Mesenchymal stem cell (in vitro differentiated cells and primary cell): ENCODE results near the gene CSN2.

Experiments used
- DNase-seq: peaks from one replicate; pipeline ENCODE4 v3.0.0-alpha.2; 2013
- H2AFZ ChIP-seq: one replicate; pipeline ENCODE4 v1.6.1; 2013; ENCODE audit warnings: low read depth, mild to moderate bottlenecking, control low read depth, inconsistent platforms, low read length, moderate library complexity
- H2AK5ac ChIP-seq: 2 replicates; pipeline ENCODE4 v1.6.1; 2013; ENCODE audit warnings: low read length, moderate library complexity, mild to moderate bottlenecking, inconsistent platforms; ENCODE audit not compliant: severe bottlenecking
- H2BK120ac ChIP-seq: one replicate; pipeline ENCODE4 v1.6.1; 2013; ENCODE audit warnings: low read depth, mild to moderate bottlenecking, inconsistent platforms, low read length, moderate library complexity
- H2BK12ac ChIP-seq, 2 experiments: one replicate each; pipeline ENCODE4 v1.6.1; 2013; ENCODE audit warnings: inconsistent platforms in 2 of 2, low read length in 2 of 2, mild to moderate bottlenecking in 2 of 2, moderate library complexity in 2 of 2, control low read depth in 1 of 2
- H2BK15ac ChIP-seq: one replicate; pipeline ENCODE4 v1.6.1; 2013; ENCODE audit warnings: mild to moderate bottlenecking, low read depth, inconsistent platforms; ENCODE audit not compliant: poor library complexity, severe bottlenecking
- H2BK5ac ChIP-seq: 2 replicates; pipeline ENCODE4 v1.6.1; 2013; ENCODE audit warnings: low read depth, mild to moderate bottlenecking, low read length, control low read depth, inconsistent platforms; ENCODE audit not compliant: poor library complexity, severe bottlenecking
- H3K14ac ChIP-seq, 2 experiments: one replicate each; pipeline ENCODE4 v1.6.1; 2013; ENCODE audit warnings: inconsistent platforms in 2 of 2, low read length in 2 of 2, control low read depth in 1 of 2, mild to moderate bottlenecking in 1 of 2, moderate library complexity in 1 of 2
- H3K18ac ChIP-seq, 2 experiments: one replicate each; pipeline ENCODE4 v1.6.1; 2013; ENCODE audit warnings: inconsistent platforms in 2 of 2, low read length in 2 of 2, control low read depth in 1 of 2, low read depth in 1 of 2, mild to moderate bottlenecking in 1 of 2
- H3K23ac ChIP-seq, 2 experiments: one replicate each; pipeline ENCODE4 v1.6.1; 2013; ENCODE audit warnings: inconsistent platforms in 2 of 2, low read length in 2 of 2, mild to moderate bottlenecking in 2 of 2, moderate library complexity in 2 of 2, control low read depth in 1 of 2
- H3K27ac ChIP-seq: 2 replicates; pipeline ENCODE4 v1.5.1; 2013; ENCODE audit warnings: mild to moderate bottlenecking, moderate library complexity, low read length, control low read depth, inconsistent platforms; ENCODE audit not compliant: poor library complexity, severe bottlenecking
- H3K27me3 ChIP-seq, 2 experiments: 2 replicates each; pipeline versions ENCODE4 v1.6.1 to v1.7.0; 2013; ENCODE audit warnings: low read length in 2 of 2, mild to moderate bottlenecking in 2 of 2, moderate library complexity in 2 of 2, control low read depth in 1 of 2, inconsistent platforms in 1 of 2; ENCODE audit not compliant: control insufficient read depth in 1 of 2, insufficient read depth in 1 of 2
- H3K36me3 ChIP-seq, 2 experiments: 2 replicates each; pipeline versions ENCODE4 v1.6.1 to v1.7.0; 2013; ENCODE audit warnings: low read length in 2 of 2, control low read depth in 1 of 2, inconsistent platforms in 1 of 2, low read depth in 1 of 2, mild to moderate bottlenecking in 1 of 2; ENCODE audit not compliant: insufficient read depth in 2 of 2, control insufficient read depth in 1 of 2
- H3K4ac ChIP-seq, 2 experiments: one replicate each; pipeline ENCODE4 v1.6.1; 2013; ENCODE audit warnings: inconsistent platforms in 2 of 2, low read length in 2 of 2, mild to moderate bottlenecking in 2 of 2, moderate library complexity in 2 of 2, control low read depth in 1 of 2, low read depth in 1 of 2
- H3K4me1 ChIP-seq: 2 replicates; pipeline ENCODE4 v1.6.1; 2013; ENCODE audit warnings: low read depth, low read length, control low read depth; ENCODE audit not compliant: control insufficient read depth, insufficient read depth
- H3K4me2 ChIP-seq: 2 replicates; pipeline ENCODE4 v1.6.1; 2013; ENCODE audit warnings: low read length, mild to moderate bottlenecking, inconsistent platforms; ENCODE audit not compliant: poor library complexity, severe bottlenecking
- H3K4me3 ChIP-seq, 2 experiments: 2 replicates each; pipeline versions ENCODE4 v1.5.1 to v1.7.0; 2013; ENCODE audit warnings: low read length in 2 of 2, mild to moderate bottlenecking in 2 of 2, control low read depth in 1 of 2, low read depth in 1 of 2; ENCODE audit not compliant: insufficient read depth in 1 of 2
- H3K79me1 ChIP-seq: replicated peaks from 2 replicates; pipeline ENCODE4 v1.6.1; 2013; ENCODE audit warnings: mild to moderate bottlenecking, control low read depth, low read length, inconsistent platforms; ENCODE audit not compliant: poor library complexity, severe bottlenecking
- H3K9ac ChIP-seq: 2 replicates; pipeline ENCODE4 v1.7.0; 2013; ENCODE audit warnings: mild to moderate bottlenecking, low read length, moderate library complexity
- H3K9me3 ChIP-seq: 2 replicates; pipeline ENCODE4 v1.7.0; 2013; ENCODE audit warnings: mild to moderate bottlenecking, low read length; ENCODE audit not compliant: control insufficient read depth
- H4K8ac ChIP-seq: one replicate; pipeline ENCODE4 v1.6.1; 2013; ENCODE audit warnings: inconsistent platforms, mild to moderate bottlenecking, low read length, moderate library complexity
- H4K91ac ChIP-seq: one replicate; pipeline ENCODE4 v1.6.1; 2013; ENCODE audit warnings: mild to moderate bottlenecking, low read length, inconsistent platforms
- WGBS: methylation state at CpG from one replicate; pipeline ENCODE4 v1.1.7; 2013; ENCODE audit warnings: mixed read lengths; 5-methylcytosine and 5-hydroxymethylcytosine counted together

CSN2 gene

DNA sequence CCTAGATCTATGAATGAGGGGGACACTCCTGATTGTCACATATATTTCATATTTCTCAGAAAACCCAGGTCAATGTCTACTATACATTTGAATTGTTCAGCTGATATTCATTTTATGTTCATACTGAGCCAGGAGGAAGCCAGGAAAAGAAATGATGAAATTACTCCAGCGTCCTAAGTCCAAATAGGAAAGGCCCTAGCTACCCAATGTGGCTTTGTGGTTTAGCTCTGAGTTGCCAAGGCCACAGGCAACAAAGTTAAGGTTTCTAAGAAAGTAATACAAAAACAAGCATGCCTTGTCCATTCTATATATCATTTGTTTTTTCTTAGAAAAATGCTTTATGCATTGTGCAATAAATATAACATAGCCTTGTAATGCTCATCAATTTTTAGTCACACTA, 4.5 kb upstream of the CSN2 start:
- Histone ChIP-seq H3K79me1 (no peaks in the 10 kb centered on the region), H3K14ac (no peak overlapping the region), H4K8ac (no peak overlapping the region), H3K27me3 (no peaks in the 10 kb centered on the region), H3K23ac (no peak overlapping the region), H2BK12ac (no peak overlapping the region), H3K9me3 (no peaks in the 10 kb centered on the region), H2AK5ac (no peak overlapping the region), H3K4me1 (no peaks in the 10 kb centered on the region), H4K91ac (no peak overlapping the region), H2BK5ac (no peak overlapping the region), H3K9ac (no peak overlapping the region), H3K18ac (no peak overlapping the region), H3K36me3 (no peaks in the 10 kb centered on the region), H3K4me2 (no peak overlapping the region), H3K27ac (no peak overlapping the region), H2BK120ac (no peak overlapping the region), H3K4ac (no peak overlapping the region), H3K4me3 (no peak overlapping the region), H2BK15ac (no peak overlapping the region), H2AFZ (no peak overlapping the region)
- 100% methylated on average over 1 of the region's 1 CpG for whole genome bisulfite sequencing
- DNase-seq: no peak

DNA sequence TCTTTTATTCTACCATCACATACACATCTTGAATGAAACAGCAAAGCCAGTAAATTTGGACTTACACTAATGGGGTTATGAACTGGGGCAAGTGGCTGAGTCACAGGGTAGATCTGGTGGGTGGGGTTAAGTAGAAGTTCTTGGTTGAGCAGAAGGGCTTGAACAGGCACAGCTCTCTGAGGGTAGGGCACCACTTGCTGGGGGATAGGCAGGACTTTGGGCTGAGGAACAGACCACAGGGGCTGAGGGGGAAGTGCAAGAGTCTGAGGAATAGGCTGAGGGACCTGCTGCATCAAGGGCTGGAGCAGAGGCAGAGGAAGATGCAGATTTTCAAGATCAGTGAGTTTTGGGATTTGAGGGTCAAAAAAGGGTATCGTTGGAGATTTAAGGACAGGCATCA, 8.3 kb downstream of the CSN2 start:
- H3K4me2 ChIP-seq: no peak overlapping the region
- H3K27ac ChIP-seq: no peak overlapping the region
- H3K4me3 ChIP-seq: no peak overlapping the region
- H2AK5ac ChIP-seq: no peak overlapping the region
- no peak for DNase-seq
- H4K8ac ChIP-seq: no peak overlapping the region
- no peak overlapping the region for H3K4ac ChIP-seq
- H3K9ac ChIP-seq: no peak overlapping the region
- no peak overlapping the region for H3K23ac ChIP-seq
- H3K18ac ChIP-seq: no peak overlapping the region
- no peaks in the 10 kb centered on the region for H3K9me3 ChIP-seq
- WGBS: 92% methylated on average over 1 of the region's 1 CpG
- H3K36me3 ChIP-seq: no peaks in the 10 kb centered on the region
- no peak overlapping the region for H2BK15ac ChIP-seq
- H2BK5ac ChIP-seq: no peak overlapping the region
- H3K79me1 ChIP-seq: no peaks in the 10 kb centered on the region
- no peak overlapping the region for H2BK12ac ChIP-seq
- H2AFZ ChIP-seq: no peak overlapping the region
- no peaks in the 10 kb centered on the region for H3K27me3 ChIP-seq
- H3K4me1 ChIP-seq: no peaks in the 10 kb centered on the region
- no peak overlapping the region for H3K14ac ChIP-seq
- H4K91ac ChIP-seq: no peak overlapping the region
- H2BK120ac ChIP-seq: no peak overlapping the region

GRCh38 chr4:69951602-69952001, 13.9 kb downstream of the CSN2 start:
- Histone ChIP-seq H3K23ac (no peak overlapping the region), H2AFZ (no peak overlapping the region), H2BK120ac (no peak overlapping the region), H3K18ac (no peak overlapping the region), H3K4me2 (no peak overlapping the region), H2BK5ac (no peak overlapping the region), H3K9ac (no peak overlapping the region), H3K9me3 (no peaks in the 10 kb centered on the region), H3K27me3 (no peaks in the 10 kb centered on the region), H3K4me3 (no peak overlapping the region), H4K91ac (no peak overlapping the region), H3K27ac (no peak overlapping the region), H2BK15ac (no peak overlapping the region), H2BK12ac (no peak overlapping the region), H2AK5ac (no peak overlapping the region), H3K4ac (no peak overlapping the region), H3K14ac (no peak overlapping the region), H3K79me1 (no peaks in the 10 kb centered on the region), H3K36me3 (no peaks in the 10 kb centered on the region), H3K4me1 (no peaks in the 10 kb centered on the region), H4K8ac (no peak overlapping the region)
- no peak for DNase-seq
- 69% methylated on average over 2 of the region's 3 CpGs for WGBS

DNA sequence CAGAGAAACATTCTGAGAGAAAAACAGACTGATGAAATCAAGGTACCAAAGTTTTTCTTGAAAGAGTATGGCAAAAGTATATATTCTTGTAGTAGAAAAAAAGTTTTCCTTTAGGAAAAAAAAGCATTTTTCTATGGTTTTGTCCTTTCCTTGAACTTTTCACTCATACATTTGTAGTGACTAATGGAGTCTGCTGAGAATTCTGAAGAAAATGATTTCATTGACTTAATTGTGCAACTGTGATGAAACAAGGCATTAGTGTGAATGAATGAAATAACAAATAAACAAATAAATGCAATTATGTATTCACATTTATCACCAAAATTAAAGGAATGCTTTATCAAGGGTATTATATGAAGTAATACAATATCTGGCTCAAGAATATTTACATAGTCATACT, 29.0 kb downstream of the CSN2 start:
- no peak overlapping the region for H3K27ac ChIP-seq
- no peaks in the 10 kb centered on the region for H3K4me1 ChIP-seq
- H4K8ac ChIP-seq: no peak overlapping the region
- H3K79me1 ChIP-seq: no peaks in the 10 kb centered on the region
- no peak overlapping the region for H2BK12ac ChIP-seq
- H3K27me3 ChIP-seq: no peaks in the 10 kb centered on the region
- no peak overlapping the region for H2BK120ac ChIP-seq
- DNase-seq: no peak
- no peak overlapping the region for H2AFZ ChIP-seq
- H3K18ac ChIP-seq: no peak overlapping the region
- H3K9me3 ChIP-seq: no peaks in the 10 kb centered on the region
- no peak overlapping the region for H3K9ac ChIP-seq
- no peak overlapping the region for H2BK15ac ChIP-seq
- no peak overlapping the region for H3K4me3 ChIP-seq
- no peak overlapping the region for H3K4ac ChIP-seq
- no peak overlapping the region for H2BK5ac ChIP-seq
- H2AK5ac ChIP-seq: no peak overlapping the region
- no peaks in the 10 kb centered on the region for H3K36me3 ChIP-seq
- no peak overlapping the region for H3K23ac ChIP-seq
- H4K91ac ChIP-seq: no peak overlapping the region
- no peak overlapping the region for H3K14ac ChIP-seq
- no peak overlapping the region for H3K4me2 ChIP-seq
